GM18511 (cell line): Measurements from ENCODE around the gene CPEB4.

Source experiments
- ATAC-seq: cut with Tn5 transposase; IDR thresholded peaks from one replicate; pipeline ENCODE4 v1.9.1; 2021; ENCODE audit warnings: mild to moderate bottlenecking, moderate library complexity; ENCODE audit not compliant: unreplicated experiment

The CPEB4 gene

DNA sequence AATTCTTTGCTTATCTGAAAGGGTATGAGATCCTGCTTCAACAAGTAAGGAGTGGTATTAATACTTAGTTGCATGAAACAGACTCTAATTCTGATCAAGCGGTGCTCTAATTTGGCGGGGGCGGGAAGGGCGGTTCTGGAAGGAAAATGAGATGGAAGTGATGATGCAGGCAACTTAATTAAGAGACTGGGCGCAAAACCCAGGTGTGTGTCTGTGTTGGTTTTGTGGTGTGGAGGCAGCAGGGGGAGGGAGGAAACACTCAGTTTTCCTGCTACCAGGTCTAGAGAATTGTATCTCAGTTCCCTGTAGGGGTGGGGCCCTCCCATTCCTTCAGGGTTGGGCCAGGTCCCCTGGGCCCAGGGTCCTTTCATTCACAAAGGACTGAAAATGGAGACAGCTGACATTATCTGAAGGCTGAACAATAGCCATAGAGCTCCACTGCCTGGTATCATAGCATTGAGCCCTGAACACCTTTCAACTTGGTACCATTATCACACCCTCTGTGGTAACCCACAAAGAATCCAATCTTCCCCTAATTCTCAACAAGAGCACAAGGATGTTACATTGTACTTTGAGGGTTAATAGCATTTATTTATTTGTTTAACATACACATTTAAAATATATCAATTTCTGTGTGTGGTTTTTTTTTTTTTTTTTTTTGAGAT is 83.7 kb downstream of the CPEB4 start:
- no peak for ATAC-seq

DNA sequence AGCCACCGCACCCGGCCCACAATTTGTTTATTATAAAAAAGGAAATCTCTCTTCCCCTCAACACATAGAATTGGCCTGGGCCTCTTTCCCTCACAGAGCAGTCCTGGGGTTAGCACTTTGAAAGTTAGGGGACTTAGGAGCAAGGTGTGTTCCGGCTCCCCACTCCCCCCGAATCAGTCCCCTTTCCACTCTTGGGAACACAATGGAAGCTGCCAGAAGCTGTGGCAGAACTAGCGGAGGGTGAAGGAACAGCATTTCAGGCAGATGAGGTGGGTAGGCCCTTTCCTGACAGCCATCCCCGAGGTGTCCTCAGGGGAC is 84.4 kb downstream of the CPEB4 start:
- ATAC-seq, result no peak

GRCh38 chr5:173972925-173973615 is 84.9 kb downstream of the CPEB4 start:
- ATAC-seq, result peak; percentile 80

DNA sequence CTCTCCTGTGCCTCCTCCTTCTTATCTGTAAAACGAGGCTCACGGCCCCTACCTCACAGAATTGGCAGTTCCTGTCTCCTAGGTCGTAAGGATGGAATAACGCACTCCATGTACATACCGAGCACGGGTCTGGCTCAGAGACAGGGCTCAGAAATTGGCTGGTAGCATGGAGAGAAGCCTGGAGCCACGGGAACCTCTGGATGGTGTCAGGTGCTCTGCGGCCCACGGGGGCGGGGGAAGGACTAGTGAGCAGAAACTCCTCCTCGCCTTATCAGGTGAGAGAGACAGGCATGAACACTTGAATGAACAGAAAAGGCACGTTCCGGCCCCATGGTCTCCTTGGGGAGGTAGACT is 85.4 kb downstream of the CPEB4 start:
- ATAC-seq, result peak; percentile 5

DNA sequence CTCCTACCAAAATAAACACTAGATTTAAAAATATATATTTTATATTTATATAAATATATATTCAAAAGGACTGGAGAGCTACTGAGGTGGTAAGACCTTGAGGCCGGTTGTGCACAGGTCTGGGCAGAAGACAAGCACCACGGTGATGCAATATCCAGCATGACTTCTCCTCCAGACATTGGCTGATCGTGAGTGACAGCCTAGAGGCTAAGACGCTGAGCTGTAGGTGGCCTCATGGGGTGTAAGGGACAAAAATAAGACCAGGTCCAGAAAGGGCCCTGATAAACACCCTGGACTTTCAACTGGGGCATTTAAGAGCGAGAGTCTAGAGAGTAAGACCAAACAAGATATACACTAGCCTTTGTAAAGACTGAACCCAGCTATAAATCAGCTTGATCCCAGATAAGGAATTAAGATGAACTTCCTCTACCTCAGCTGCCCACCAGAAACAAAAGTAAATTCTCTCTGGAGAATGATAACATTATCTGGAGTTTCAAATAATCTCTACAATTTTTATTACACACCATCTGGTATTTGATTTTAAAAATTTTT is 86.6 kb downstream of the CPEB4 start:
- ATAC-seq, result no peak

DNA sequence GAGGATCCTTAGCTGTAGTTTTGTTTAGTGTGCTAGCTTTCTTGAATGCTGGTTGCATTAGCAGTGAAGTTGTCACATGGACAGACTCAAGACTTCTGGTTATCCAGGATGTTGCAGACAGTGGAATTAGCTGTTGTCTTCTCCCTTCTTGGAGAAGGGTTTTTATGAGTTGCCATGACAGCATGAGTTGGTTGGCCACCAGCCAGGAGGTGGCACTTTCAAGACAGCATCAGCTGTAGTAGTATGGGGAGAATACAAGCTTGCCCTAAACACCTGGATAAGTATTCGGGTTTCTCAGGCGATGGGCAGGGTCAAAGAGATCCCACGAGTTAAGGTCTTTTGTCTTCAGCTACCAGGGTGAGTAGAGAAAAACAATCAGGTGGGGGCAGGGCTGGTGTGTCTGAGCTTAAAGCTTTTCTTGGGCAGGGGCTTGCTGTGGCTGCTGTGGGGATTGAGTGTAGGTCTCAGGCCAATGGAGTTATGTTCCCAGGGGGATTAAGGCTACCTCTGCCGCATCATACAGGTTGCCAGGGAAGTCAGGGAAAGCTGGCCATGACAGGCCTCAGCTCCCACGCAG is 93.1 kb downstream of the CPEB4 start:
- no peak for ATAC-seq

DNA sequence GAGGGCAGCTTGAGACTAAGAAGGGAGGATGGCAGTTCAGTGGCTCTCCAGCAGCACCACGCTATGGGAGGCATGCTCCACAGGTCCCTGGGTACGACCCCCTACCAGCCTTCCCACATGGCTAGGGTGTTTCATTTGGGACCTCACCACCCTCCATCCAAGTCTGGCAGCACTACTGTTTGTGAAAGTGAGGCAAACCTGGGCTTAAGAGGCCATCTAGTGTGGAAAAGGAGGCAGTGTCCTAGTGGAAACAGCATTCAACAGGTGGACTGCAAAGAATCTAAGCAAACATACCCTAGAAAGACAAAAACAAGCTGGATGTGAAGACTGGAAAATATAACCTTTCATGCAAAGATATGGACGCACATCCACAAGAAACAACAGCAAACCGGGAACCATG is 96.1 kb downstream of the CPEB4 start:
- no peak for ATAC-seq

- ATAC-seq, result no peak
These were observed 100.6 kb downstream of the CPEB4 start, which contains the start of gene C5orf47 for GRCh38 chr5:173988554-173989431. Gene C5orf47, plus strand, starts transcription at chr5:173989170. Its CDS starts 94 bp downstream, at chr5:173989264.

GRCh38 chr5:173989432-173990082 is 101.4 kb downstream of the CPEB4 start:
- ATAC-seq, result no peak

GRCh38 chr5:173997331-173997730 is 109.2 kb downstream of the CPEB4 start:
- no peak for ATAC-seq

GRCh38 chr5:173998531-173998930 is 110.4 kb downstream of the CPEB4 start:
- ATAC-seq, result no peak

GRCh38 chr5:174000076-174000475 is 111.9 kb downstream of the CPEB4 start:
- ATAC-seq, result no peak

DNA sequence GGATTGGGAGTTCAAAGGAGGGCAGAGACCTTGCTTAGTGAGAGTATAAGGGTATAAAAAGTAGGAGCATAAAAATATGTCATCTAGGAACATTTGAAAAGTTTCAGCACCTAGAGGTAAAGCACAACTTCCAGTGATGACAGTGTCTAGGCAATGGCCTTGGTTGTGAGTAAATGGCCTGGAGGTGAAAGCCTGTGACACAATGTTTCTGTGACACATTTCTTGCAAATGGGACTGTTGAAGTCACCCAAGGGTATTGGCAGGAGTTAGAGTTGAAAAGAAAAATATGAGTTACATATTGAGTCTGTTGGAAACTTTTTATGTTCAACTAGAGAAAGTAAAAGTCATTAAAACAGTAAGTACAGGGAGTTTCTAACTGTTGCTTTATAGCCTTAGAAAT is 115.6 kb downstream of the CPEB4 start:
- ATAC-seq, result no peak

DNA sequence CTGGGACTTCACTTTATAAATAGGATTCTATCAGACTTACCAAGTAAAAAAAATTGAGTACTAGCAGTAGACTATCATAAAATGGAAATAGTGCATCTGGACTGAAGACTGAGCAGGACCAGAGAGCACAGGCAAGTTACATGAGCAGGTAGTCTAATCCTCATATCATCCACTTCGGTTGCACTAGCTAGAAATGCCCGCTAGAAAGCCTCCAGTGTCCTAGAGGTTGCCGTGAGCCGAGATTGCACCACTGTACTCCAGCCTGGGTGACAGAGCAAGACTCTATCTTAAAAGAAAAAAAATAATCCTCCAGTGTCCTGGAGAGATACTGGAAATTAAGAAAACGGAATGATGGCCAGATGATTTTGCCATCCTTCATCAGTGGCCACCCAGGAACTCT is 120.8 kb downstream of the CPEB4 start:
- no peak for ATAC-seq

GRCh38 chr5:174010365-174010764 is 122.2 kb downstream of the CPEB4 start:
- ATAC-seq, result no peak

GRCh38 chr5:174011441-174011840 is 123.3 kb downstream of the CPEB4 start:
- no peak for ATAC-seq
